K562 (cell line): ENCODE data around the gene ITPR1. TPM values are rescaled to one million over a fixed set of nuclear protein-coding genes. Genes with fewer than 3 reads are reported as not detected.

Source experiments
- CC2D1A ChIP-seq: fragments of 450-650 bp; IDR thresholded peaks from 2 replicates; pipeline ENCODE4 v1.6.1; 2017; ENCODE audit warnings: mild to moderate bottlenecking
- DIDO1 ChIP-seq: fragments of 450-650 bp; IDR thresholded peaks from 2 replicates; pipeline ENCODE4 v1.6.1; 2016; ENCODE audit warnings: low read depth, missing biosample characterization, missing genetic modification characterization
- ERF ChIP-seq: fragments of 450-650 bp; formaldehyde crosslinking; IDR thresholded peaks from 2 replicates; pipeline ENCODE4 v1.4.0; 2020; ENCODE audit warnings: mild to moderate bottlenecking, mixed read lengths
- FOXA1 ChIP-seq: fragments of 450-650 bp; IDR thresholded peaks from 2 replicates; pipeline ENCODE4 v1.6.1; 2016; ENCODE audit warnings: mild to moderate bottlenecking, borderline replicate concordance
- GABPB1 ChIP-seq: sonication (generic); formaldehyde crosslinking; IDR thresholded peaks from 2 replicates; pipeline ENCODE4 v1.8.0; 2022; ENCODE audit warnings: mild to moderate bottlenecking, missing genetic modification reagents
- GATA2 ChIP-seq: sonication (generic); formaldehyde crosslinking; IDR thresholded peaks from 2 replicates; pipeline ENCODE4 v1.4.0; 2020; ENCODE audit warnings: mild to moderate bottlenecking, missing genetic modification reagents
- HES1 ChIP-seq: fragments of 450-650 bp; IDR thresholded peaks from 2 replicates; pipeline ENCODE4 v1.6.1; 2016; ENCODE audit warnings: low read depth, mild to moderate bottlenecking, moderate library complexity
- KHSRP ChIP-seq: fragments of 450-650 bp; IDR thresholded peaks from 2 replicates; pipeline ENCODE4 v1.6.1; 2017
- MCM5 ChIP-seq: fragments of 450-650 bp; IDR thresholded peaks from 2 replicates; pipeline ENCODE4 v1.6.1; 2016; ENCODE audit warnings: low read depth
- NFIC ChIP-seq: fragments of 450-650 bp; IDR thresholded peaks from 2 replicates; pipeline ENCODE4 v1.6.1; 2017; ENCODE audit warnings: mild to moderate bottlenecking, inconsistent platforms
- SIX5 ChIP-seq, 2 experiments: IDR thresholded peaks; 2 replicates each; pipeline ENCODE4 v1.6.1; 2011; ENCODE audit warnings: low read length in 2 of 2, borderline replicate concordance in 1 of 2, low read depth in 1 of 2, mild to moderate bottlenecking in 1 of 2, moderate library complexity in 1 of 2; ENCODE audit not compliant: insufficient read depth in 1 of 2
- SMAD4 ChIP-seq: fragments of 250-450 bp; sonication (Bioruptor Pico); conservative IDR thresholded peaks from 2 replicates; pipeline ENCODE4 v1.8.0; 2021; ENCODE audit warnings: inconsistent platforms, mild to moderate bottlenecking, moderate library complexity
- SMC3 ChIP-seq: conservative IDR thresholded peaks from 2 replicates; pipeline ENCODE4 v1.6.1; 2011; ENCODE audit warnings: low read depth, low read length, improper control_type of control experiment; ENCODE audit not compliant: insufficient read depth
- TFAM ChIP-seq: fragments of 250-450 bp; sonication (Bioruptor Pico); conservative IDR thresholded peaks from 2 replicates; pipeline ENCODE4 v1.5.0; 2021; ENCODE audit warnings: mild to moderate bottlenecking, moderate library complexity
- WHSC1 ChIP-seq: IDR thresholded peaks from one replicate; pipeline ENCODE4 v1.6.1; 2012; ENCODE audit warnings: low read length, control low read depth, inconsistent platforms
- ZFPM2 ChIP-seq: fragments of 250-450 bp; sonication (Bioruptor Pico); IDR thresholded peaks from 2 replicates; pipeline ENCODE4 v1.5.1; 2022; ENCODE audit warnings: mild to moderate bottlenecking
- ZNF143 ChIP-seq: sonication (generic); formaldehyde crosslinking; IDR thresholded peaks from 2 replicates; pipeline ENCODE4 v1.9.0; 2022; ENCODE audit warnings: mild to moderate bottlenecking, missing genetic modification reagents
- ZNF274 ChIP-seq: IDR thresholded peaks from 2 replicates; pipeline ENCODE4 v1.6.1; 2011; ENCODE audit warnings: low read depth, mild to moderate bottlenecking, low read length, moderate library complexity, borderline replicate concordance
- ZNF76 ChIP-seq: fragments of 250-450 bp; sonication (Bioruptor Pico); IDR thresholded peaks from 2 replicates; pipeline ENCODE4 v1.4.0; 2020; ENCODE audit warnings: mild to moderate bottlenecking, moderate library complexity, borderline replicate concordance
- polyA plus RNA-seq, 8 experiments: library from polyadenylated mRNA; depleted of rRNA in 4 of 8; stranded (reverse) in 5 of 8; unstranded in 3 of 8; fragments of >200 nt; fragmentation: Nextera tagmentation in 2 of 8; fragmentation: Illumina TruSeq in 1 of 8; extraction: Ambion mirVana in 2 of 8; extraction: Trizol in 1 of 8; gene quantifications; 2 replicates each; pipeline versions ENCODE4 v1.2.1 to v1.2.3, GENCODE V29; 2011 to 2014; ENCODE audit warnings: inconsistent platforms in 1 of 8, missing spikeins in 1 of 8
- total RNA-seq, 7 experiments: library from RNA; depleted of rRNA in 6 of 7; stranded (reverse); fragments of >200 nt in 6 of 7; fragmentation: Illumina TruSeq in 2 of 7; extraction: Trizol in 2 of 7; gene quantifications; 2 replicates each; pipeline versions ENCODE4 v1.2.1 to v1.2.3, GENCODE V29; 2011 to 2021; ENCODE audit warnings: low replicate concordance in 1 of 7
- TF ChIP-seq, protein P1 (sequence below): fragments of 250-450 bp; sonication (Bioruptor Pico); IDR thresholded peaks from 2 replicates; pipeline ENCODE4 v1.8.0; 2022; ENCODE audit warnings: moderate library complexity, mild to moderate bottlenecking, inconsistent platforms
- TF ChIP-seq, protein P2 (sequence below): fragments of 250-450 bp; sonication (Bioruptor Pico); IDR thresholded peaks from 2 replicates; pipeline ENCODE4 v1.9.0; 2021; ENCODE audit warnings: mild to moderate bottlenecking, inconsistent platforms
- TF ChIP-seq, protein P3 (sequence below): fragments of 450-650 bp; formaldehyde crosslinking; IDR thresholded peaks from 2 replicates; pipeline ENCODE4 v1.4.0; 2020; ENCODE audit warnings: mild to moderate bottlenecking, moderate library complexity

The ITPR1 gene
- total and polyA plus RNA-seq, 9 of the 15 experiments (the other 6 are each of a cell fraction or from before 2014, with no cell fraction given) = 22.4 to 40.0 (median 27.4) TPM

DNA sequence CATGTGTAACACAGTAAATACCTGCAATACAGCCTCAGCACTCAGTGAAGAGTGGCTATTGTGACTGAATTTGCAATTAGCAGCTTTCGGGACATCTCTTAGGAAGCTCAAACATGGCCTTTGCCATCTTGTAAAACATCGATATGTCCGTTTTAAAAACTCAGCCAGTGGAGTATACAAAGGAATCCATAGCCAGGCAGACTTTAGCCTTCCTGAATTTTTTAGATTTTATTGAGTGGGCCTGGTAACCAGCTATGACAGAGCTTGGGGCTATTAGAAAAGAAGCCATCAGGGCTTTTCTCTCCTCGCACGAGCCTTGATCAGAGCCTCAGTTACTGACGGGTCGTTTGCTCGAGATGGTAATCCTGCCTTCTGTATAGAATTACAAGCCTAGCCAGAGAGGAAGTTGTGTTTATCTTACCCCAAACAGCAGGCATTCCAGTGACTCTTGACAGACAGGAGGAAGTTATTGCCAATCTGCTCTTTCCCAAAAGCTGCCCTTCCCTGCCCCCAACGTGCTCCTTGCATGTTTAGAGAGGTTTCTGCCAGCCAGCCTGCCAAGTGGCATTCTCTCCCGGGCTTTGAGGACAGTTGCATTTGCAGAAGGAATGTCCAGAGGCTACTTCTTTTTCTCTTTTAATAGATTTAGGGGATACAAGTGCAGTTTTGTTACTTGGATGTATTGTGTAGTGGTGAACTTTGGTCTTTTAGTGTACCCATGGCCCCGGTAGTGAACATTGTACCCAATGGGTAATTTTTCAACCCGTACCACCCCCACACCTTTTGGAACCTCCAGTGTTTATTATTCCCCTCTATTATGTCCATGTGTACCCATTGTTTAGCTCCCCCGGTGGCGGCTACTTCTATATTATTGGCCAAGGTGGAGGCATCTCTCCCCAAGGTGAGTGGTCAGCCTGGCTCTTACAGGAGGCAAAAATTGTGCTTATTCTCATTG lies 40.6 kb downstream of the ITPR1 start (continued):
- TF ChIP-seq CC2D1A (peak; percentile 71; the same call in 1 of the 2 replicates), HES1 (peak; percentile 72), ZNF143 (CRISPR knock-in tag) (no peak), KHSRP (no peak; the same call in 1 of the 2 replicates), DIDO1 (tag) (no peak), ERF (CRISPR knock-in tag) (no peak), NFIC (peak; percentile 85), SMAD4 (CRISPR knock-in tag) (peak; percentile 92), MCM5 (no peak), ZNF76 (peak; percentile 15; the same call in 1 of the 2 replicates), ZFPM2 (CRISPR knock-in tag) (no peak), GATA2 (CRISPR knock-in tag) (peak; percentile 98), TFAM (CRISPR knock-in tag) (no peak), SMC3 (0 out of 2 replicates have a peak, but pooled peaks have one; percentile 21), SIX5 (IDR thresholded peaks at IDR 0.05; ENCODE audit: borderline replicate concordance in 1 of 2, insufficient read depth in 1 of 2, low read depth in 1 of 2, low read length in 2 of 2) (no peak), WHSC1 (no peak), FOXA1 (no peak), GABPB1 (CRISPR knock-in tag) (no peak), ZNF274 (no peak)
- TF ChIP-seq, protein P1, sequence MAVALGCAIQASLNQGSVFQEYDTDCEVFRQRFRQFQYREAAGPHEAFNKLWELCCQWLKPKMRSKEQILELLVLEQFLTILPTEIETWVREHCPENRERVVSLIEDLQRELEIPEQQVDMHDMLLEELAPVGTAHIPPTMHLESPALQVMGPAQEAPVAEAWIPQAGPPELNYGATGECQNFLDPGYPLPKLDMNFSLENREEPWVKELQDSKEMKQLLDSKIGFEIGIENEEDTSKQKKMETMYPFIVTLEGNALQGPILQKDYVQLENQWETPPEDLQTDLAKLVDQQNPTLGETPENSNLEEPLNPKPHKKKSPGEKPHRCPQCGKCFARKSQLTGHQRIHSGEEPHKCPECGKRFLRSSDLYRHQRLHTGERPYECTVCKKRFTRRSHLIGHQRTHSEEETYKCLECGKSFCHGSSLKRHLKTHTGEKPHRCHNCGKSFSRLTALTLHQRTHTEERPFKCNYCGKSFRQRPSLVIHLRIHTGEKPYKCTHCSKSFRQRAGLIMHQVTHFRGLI (CRISPR knock-in tag) = no peak
- TF ChIP-seq, protein P2, sequence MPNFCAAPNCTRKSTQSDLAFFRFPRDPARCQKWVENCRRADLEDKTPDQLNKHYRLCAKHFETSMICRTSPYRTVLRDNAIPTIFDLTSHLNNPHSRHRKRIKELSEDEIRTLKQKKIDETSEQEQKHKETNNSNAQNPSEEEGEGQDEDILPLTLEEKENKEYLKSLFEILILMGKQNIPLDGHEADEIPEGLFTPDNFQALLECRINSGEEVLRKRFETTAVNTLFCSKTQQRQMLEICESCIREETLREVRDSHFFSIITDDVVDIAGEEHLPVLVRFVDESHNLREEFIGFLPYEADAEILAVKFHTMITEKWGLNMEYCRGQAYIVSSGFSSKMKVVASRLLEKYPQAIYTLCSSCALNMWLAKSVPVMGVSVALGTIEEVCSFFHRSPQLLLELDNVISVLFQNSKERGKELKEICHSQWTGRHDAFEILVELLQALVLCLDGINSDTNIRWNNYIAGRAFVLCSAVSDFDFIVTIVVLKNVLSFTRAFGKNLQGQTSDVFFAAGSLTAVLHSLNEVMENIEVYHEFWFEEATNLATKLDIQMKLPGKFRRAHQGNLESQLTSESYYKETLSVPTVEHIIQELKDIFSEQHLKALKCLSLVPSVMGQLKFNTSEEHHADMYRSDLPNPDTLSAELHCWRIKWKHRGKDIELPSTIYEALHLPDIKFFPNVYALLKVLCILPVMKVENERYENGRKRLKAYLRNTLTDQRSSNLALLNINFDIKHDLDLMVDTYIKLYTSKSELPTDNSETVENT = no peak
- TF ChIP-seq, protein P3, sequence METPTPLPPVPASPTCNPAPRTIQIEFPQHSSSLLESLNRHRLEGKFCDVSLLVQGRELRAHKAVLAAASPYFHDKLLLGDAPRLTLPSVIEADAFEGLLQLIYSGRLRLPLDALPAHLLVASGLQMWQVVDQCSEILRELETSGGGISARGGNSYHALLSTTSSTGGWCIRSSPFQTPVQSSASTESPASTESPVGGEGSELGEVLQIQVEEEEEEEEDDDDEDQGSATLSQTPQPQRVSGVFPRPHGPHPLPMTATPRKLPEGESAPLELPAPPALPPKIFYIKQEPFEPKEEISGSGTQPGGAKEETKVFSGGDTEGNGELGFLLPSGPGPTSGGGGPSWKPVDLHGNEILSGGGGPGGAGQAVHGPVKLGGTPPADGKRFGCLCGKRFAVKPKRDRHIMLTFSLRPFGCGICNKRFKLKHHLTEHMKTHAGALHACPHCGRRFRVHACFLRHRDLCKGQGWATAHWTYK (CRISPR knock-in tag) = 0 out of 2 replicates have a peak, but pooled peaks have one; percentile 17
